ENCODE measurements around the gene SLC38A4. TPM values are rescaled to one million over a fixed set of nuclear protein-coding genes. Genes with fewer than 3 reads are reported as not detected.

Gene SLC38A4
- total RNA-seq, 2 experiments from 2014 or later = not detected

- DNase-seq (no peak), ATAC-seq (no peak)
- peaks cover 7% of the 10 kb centered on the region for H3K4me1 Mint-ChIP-seq (ENCODE audit: low read depth)
- POLR2A ChIA-PET = no interaction called here
- no peak overlapping the region for H3K4me3 Mint-ChIP-seq
- no peaks in the 10 kb centered on the region for H3K36me3 Mint-ChIP-seq (ENCODE audit: low read depth)
- H3K9me3 Mint-ChIP-seq = no peaks in the 10 kb centered on the region
- intact Hi-C loops (cut with micrococcal nuclease) = no loop called here
- CTCF ChIA-PET = no interaction called here
- H3K27ac Mint-ChIP-seq = no peak overlapping the region
- H3K27me3 Mint-ChIP-seq = peaks cover 2% of the 10 kb centered on the region
- TF ChIP-seq, protein P1, sequence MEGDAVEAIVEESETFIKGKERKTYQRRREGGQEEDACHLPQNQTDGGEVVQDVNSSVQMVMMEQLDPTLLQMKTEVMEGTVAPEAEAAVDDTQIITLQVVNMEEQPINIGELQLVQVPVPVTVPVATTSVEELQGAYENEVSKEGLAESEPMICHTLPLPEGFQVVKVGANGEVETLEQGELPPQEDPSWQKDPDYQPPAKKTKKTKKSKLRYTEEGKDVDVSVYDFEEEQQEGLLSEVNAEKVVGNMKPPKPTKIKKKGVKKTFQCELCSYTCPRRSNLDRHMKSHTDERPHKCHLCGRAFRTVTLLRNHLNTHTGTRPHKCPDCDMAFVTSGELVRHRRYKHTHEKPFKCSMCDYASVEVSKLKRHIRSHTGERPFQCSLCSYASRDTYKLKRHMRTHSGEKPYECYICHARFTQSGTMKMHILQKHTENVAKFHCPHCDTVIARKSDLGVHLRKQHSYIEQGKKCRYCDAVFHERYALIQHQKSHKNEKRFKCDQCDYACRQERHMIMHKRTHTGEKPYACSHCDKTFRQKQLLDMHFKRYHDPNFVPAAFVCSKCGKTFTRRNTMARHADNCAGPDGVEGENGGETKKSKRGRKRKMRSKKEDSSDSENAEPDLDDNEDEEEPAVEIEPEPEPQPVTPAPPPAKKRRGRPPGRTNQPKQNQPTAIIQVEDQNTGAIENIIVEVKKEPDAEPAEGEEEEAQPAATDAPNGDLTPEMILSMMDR (IDR thresholded peaks at IDR 0.05) = no peak
Measured at GRCh38 chr12:46792925-46793324, 32.9 kb downstream of the SLC38A4 start.

DNA sequence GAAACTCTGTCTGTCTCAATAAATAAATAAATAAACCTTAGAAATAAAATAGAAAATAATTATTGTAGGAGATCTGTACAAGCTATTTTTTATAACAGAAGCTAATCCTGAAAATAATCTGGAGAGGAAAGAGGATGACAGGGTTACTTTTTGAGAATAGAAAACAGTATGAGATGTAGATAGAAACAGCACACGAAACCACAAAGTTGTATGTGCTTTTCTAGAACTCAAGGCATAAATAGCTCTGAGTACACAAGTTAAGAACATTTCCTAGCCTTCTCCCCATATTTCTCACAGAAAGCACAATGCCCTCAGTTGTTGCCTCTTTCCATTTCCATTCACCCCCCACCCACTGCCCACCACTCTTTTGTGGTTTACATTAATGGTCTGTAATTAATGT lies 35.7 kb downstream of the SLC38A4 start:
- ATAC-seq (no peak), DNase-seq (no peak)
- H3K4me3 Mint-ChIP-seq = no peak overlapping the region
- peaks cover 1% of the 10 kb centered on the region for H3K27me3 Mint-ChIP-seq
- H3K4me1 Mint-ChIP-seq (ENCODE audit: low read depth) = peaks cover 7% of the 10 kb centered on the region
- no peaks in the 10 kb centered on the region for H3K9me3 Mint-ChIP-seq
- POLR2A ChIA-PET = no interaction called here
- H3K27ac Mint-ChIP-seq = no peak overlapping the region
- CTCF ChIA-PET = no interaction called here
- TF ChIP-seq, protein P1 (IDR thresholded peaks at IDR 0.05) = no peak
- no peaks in the 10 kb centered on the region for H3K36me3 Mint-ChIP-seq (ENCODE audit: low read depth)
- intact Hi-C loops (cut with micrococcal nuclease) = no loop called here

DNA sequence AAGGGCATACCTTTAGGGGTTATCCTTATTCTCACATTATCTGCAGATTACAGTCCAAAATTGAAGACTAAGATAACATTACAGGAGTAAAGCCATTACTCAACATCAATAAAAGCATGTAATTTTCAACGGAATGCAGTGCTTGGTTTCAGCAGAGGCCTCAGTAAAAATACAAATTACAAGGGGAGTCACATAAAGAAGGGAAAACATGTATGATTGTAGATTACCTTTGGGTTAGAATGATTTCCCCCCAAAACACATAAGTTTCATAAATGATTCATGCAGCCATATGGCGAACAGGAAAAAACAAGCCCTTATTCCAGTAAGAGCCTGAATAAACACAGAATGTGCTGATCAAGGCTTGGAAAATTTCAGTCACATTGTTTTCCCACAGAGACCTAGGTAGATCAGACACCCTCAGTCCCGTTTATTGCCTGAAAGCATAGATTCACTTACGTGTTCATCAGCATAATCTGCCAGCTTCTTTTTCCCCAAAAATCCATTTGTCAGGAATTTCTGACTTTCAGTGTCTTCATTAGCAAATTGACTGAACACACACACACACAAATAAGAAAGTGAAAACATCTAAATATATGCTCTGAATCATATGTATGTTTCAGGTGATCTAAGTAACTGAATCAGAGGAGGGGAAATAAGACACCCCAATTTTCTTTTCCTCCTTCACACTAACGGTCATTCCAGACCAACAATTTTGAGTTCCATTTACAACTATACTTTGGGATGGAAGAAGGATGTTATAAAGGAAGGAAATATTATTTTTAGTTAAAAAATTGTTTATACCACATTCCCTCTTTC lies 37.5 kb downstream of the SLC38A4 start:
- Mint-ChIP-seq H3K4me1 (ENCODE audit: low read depth) (peaks cover 4% of the 10 kb centered on the region), H3K27ac (no peak overlapping the region), H3K36me3 (ENCODE audit: low read depth) (no peaks in the 10 kb centered on the region), H3K4me3 (no peak overlapping the region), H3K27me3 (peaks cover 4% of the 10 kb centered on the region), H3K9me3 (no peaks in the 10 kb centered on the region)
- CTCF ChIA-PET = no interaction called here
- POLR2A ChIA-PET = no interaction called here
- TF ChIP-seq, protein P1 (IDR thresholded peaks at IDR 0.05) = no peak
- intact Hi-C loops (cut with micrococcal nuclease) = no loop called here
- no peak for DNase-seq
- ATAC-seq = no peak

DNA sequence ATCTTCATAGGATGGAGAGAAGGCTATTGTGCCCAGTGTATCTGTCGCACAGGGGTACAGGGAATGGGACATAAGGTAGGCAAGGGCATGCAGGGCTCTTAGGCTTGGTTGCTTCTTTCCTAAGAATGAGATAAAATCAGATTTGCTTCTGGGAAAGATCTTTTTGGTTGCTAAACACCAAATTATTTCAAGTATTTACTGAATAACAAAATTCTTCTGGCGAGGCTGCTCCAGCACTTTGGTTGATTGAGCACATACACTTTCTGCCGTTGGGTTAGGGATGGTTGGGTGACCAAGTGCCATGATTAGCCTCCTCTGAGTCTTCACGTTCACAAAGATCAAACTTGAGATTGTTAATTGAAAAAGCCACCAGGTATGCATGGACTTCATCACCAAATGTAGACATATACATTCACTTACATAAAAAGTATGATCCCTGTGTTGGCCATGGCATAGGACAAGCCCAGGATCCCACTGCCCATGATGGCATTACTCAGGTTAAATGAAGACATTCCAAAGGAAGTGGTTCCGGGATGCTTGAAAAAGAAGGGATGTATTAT lies 38.2 kb downstream of the SLC38A4 start:
- TF ChIP-seq, protein P1 (IDR thresholded peaks at IDR 0.05) = no peak
- CTCF ChIA-PET = no interaction called here
- intact Hi-C loops (cut with micrococcal nuclease) = no loop called here
- H3K9me3 Mint-ChIP-seq = no peaks in the 10 kb centered on the region
- POLR2A ChIA-PET = no interaction called here
- H3K4me3 Mint-ChIP-seq = no peak overlapping the region
- H3K4me1 Mint-ChIP-seq (ENCODE audit: low read depth) = peaks cover 4% of the 10 kb centered on the region
- H3K27ac Mint-ChIP-seq = no peak overlapping the region
- H3K27me3 Mint-ChIP-seq = peaks cover 5% of the 10 kb centered on the region
- no peaks in the 10 kb centered on the region for H3K36me3 Mint-ChIP-seq (ENCODE audit: low read depth)
- DNase-seq (no peak), ATAC-seq (no peak)

GRCh38 chr12:46786774-46787173 lies 39.0 kb downstream of the SLC38A4 start:
- CTCF ChIA-PET = no interaction called here
- DNase-seq = no peak
- TF ChIP-seq, protein P1 (IDR thresholded peaks at IDR 0.05) = no peak
- intact Hi-C loops (cut with micrococcal nuclease) = no loop called here
- Mint-ChIP-seq H3K4me1 (ENCODE audit: low read depth) (peaks cover 4% of the 10 kb centered on the region), H3K27ac (no peak overlapping the region), H3K9me3 (no peaks in the 10 kb centered on the region), H3K4me3 (no peak overlapping the region), H3K36me3 (ENCODE audit: low read depth) (no peaks in the 10 kb centered on the region), H3K27me3 (peaks cover 5% of the 10 kb centered on the region)
- no peak for ATAC-seq
- POLR2A ChIA-PET = no interaction called here

All from activated CD8-positive, alpha-beta T cell treated with anti-CD3 and anti-CD28 coated beads for 36 hours (primary cell).